ENCODE measurements around the gene MEOX1.

DNA sequence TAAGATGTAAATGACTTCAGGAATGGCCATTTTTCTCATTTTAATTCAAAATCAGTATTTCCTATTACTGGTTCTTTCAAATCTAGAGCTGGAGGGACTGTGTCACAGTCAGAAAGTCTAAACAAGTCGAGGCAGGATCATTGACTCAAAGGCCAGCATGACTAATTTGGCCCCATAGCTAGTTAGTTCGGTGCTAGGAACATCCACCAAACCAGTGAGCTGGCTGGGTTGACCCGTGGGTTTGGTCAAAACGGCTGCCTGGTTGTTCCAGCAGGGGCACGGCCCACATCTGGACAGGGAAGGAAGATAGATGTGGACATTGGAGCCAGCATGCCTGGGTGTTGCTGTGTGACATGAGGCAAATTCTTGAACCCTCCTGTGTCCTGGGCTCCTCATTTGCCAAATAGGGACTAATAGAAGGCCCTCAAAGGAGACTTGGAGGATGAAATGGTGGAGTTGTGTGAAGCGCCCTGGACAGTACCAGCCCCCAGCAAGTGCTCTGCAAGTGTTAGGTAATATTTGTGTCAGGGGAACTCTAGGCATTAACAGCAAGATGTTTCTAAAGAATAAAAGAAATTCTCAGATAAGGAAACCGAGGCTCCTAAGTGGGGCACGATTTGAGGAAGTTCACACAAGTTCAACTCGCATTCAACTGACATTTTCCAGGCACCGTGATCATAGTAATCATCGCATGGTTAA, 46.2 kb downstream of the MEOX1 start:
- TF ChIP-seq, protein P1, sequence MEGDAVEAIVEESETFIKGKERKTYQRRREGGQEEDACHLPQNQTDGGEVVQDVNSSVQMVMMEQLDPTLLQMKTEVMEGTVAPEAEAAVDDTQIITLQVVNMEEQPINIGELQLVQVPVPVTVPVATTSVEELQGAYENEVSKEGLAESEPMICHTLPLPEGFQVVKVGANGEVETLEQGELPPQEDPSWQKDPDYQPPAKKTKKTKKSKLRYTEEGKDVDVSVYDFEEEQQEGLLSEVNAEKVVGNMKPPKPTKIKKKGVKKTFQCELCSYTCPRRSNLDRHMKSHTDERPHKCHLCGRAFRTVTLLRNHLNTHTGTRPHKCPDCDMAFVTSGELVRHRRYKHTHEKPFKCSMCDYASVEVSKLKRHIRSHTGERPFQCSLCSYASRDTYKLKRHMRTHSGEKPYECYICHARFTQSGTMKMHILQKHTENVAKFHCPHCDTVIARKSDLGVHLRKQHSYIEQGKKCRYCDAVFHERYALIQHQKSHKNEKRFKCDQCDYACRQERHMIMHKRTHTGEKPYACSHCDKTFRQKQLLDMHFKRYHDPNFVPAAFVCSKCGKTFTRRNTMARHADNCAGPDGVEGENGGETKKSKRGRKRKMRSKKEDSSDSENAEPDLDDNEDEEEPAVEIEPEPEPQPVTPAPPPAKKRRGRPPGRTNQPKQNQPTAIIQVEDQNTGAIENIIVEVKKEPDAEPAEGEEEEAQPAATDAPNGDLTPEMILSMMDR (IDR thresholded peaks at IDR 0.05; ENCODE audit: low read depth, low read length): no peak
- TF ChIP-seq POLR2A (IDR thresholded peaks at IDR 0.05; ENCODE audit: extremely low read depth, insufficient read length) (no peak), MYC (IDR thresholded peaks at IDR 0.05; ENCODE audit: low read depth, low read length) (no peak)
- TF ChIP-seq, protein P2, sequence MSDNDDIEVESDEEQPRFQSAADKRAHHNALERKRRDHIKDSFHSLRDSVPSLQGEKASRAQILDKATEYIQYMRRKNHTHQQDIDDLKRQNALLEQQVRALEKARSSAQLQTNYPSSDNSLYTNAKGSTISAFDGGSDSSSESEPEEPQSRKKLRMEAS (IDR thresholded peaks at IDR 0.05; ENCODE audit: low read depth, low read length): no peak

Data from NB4 (cell line).